H1 (cell line): ENCODE results near the gene LDB1. TPM values are rescaled to one million over a fixed set of nuclear protein-coding genes. Genes with fewer than 3 reads are reported as not detected.
A peak's percentile ranks its signal among the peaks of the same experiment; 100 is the strongest.

Experiments
- CHD2 ChIP-seq: IDR thresholded peaks from 2 replicates; pipeline ENCODE4 v1.6.1; 2012; ENCODE audit warnings: low read length, improper control_type of control experiment
- CTCF ChIP-seq, 3 experiments: IDR thresholded peaks; 1 replicate in 2 of 3; 2 replicates in 1 of 3; pipeline versions ENCODE4 v1.5.1 to v1.6.1; 2011; ENCODE audit warnings: low read length in 3 of 3, mild to moderate bottlenecking in 3 of 3, inconsistent platforms in 2 of 3, low read depth in 1 of 3, moderate library complexity in 1 of 3; ENCODE audit not compliant: insufficient read depth in 1 of 3; ENCODE audit errors: control extremely low read depth in 1 of 3
- E2F6 ChIP-seq: IDR thresholded peaks from 2 replicates; pipeline ENCODE4 v1.6.1; 2012; ENCODE audit warnings: inconsistent platforms
- EGR1 ChIP-seq: IDR thresholded peaks from 2 replicates; pipeline ENCODE4 v1.6.1; 2011; ENCODE audit warnings: low read depth, low read length, borderline replicate concordance
- FOSL1 ChIP-seq: IDR thresholded peaks from 2 replicates; pipeline ENCODE4 v1.6.1; 2011; ENCODE audit warnings: mild to moderate bottlenecking, low read depth, low read length, moderate library complexity; ENCODE audit not compliant: insufficient read depth
- GABPA ChIP-seq: IDR thresholded peaks from 2 replicates; pipeline ENCODE4 v1.6.1; 2011; ENCODE audit warnings: mild to moderate bottlenecking, low read length, moderate library complexity, borderline replicate concordance; ENCODE audit not compliant: insufficient read depth
- JUND ChIP-seq: IDR thresholded peaks from 2 replicates; pipeline ENCODE4 v1.6.1; 2011; ENCODE audit warnings: mild to moderate bottlenecking, improper control_type of control experiment, low read length
- KDM5A ChIP-seq: fragments of 200-600 bp; IDR thresholded peaks from 2 replicates; pipeline ENCODE4 v1.7.1; 2012; ENCODE audit warnings: mild to moderate bottlenecking, low read length, inconsistent platforms, mixed read lengths
- NRF1 ChIP-seq: IDR thresholded peaks from 2 replicates; pipeline ENCODE4 v1.6.1; 2011; ENCODE audit warnings: mild to moderate bottlenecking, low read depth, low read length, improper control_type of control experiment
- POLR2A ChIP-seq, 2 experiments: IDR thresholded peaks; 1 replicate in 1 of 2; 2 replicates in 1 of 2; pipeline ENCODE4 v1.6.1; 2011; ENCODE audit warnings: low read depth in 2 of 2, low read length in 2 of 2, mild to moderate bottlenecking in 2 of 2; ENCODE audit errors: control extremely low read depth in 1 of 2
- RAD21 ChIP-seq, 2 experiments: IDR thresholded peaks in 1 of 2; conservative IDR thresholded peaks in 1 of 2; 2 replicates each; pipeline ENCODE4 v1.6.1; 2011; ENCODE audit warnings: low read depth in 2 of 2, low read length in 2 of 2, improper control_type of control experiment in 1 of 2, inconsistent platforms in 1 of 2, mild to moderate bottlenecking in 1 of 2, moderate library complexity in 1 of 2
- RFX5 ChIP-seq: IDR thresholded peaks from 2 replicates; pipeline ENCODE4 v1.6.1; 2011; ENCODE audit warnings: low read depth, low read length, improper control_type of control experiment, borderline replicate concordance
- SIRT6 ChIP-seq: IDR thresholded peaks from one replicate; pipeline ENCODE4 v1.7.1; 2012; ENCODE audit warnings: low read length, inconsistent platforms
- SP2 ChIP-seq: IDR thresholded peaks from 2 replicates; pipeline ENCODE4 v1.6.1; 2012; ENCODE audit warnings: mild to moderate bottlenecking, low read length, inconsistent platforms
- TEAD4 ChIP-seq: IDR thresholded peaks from 2 replicates; pipeline ENCODE4 v1.6.1; 2012; ENCODE audit warnings: low read depth, low read length, inconsistent platforms, mixed read lengths
- YY1 ChIP-seq: IDR thresholded peaks from 2 replicates; pipeline ENCODE4 v1.6.1; 2011; ENCODE audit warnings: low read depth, mild to moderate bottlenecking, low read length
- polyA plus RNA-seq, 7 experiments: library from polyadenylated mRNA; depleted of rRNA in 3 of 7; stranded (reverse) in 5 of 7; unstranded in 2 of 7; fragments of >200 nt in 5 of 7; fragments of 200-250 nt in 2 of 7; gene quantifications; 1 replicate in 5 of 7; 2 replicates in 1 of 7; 4 replicates in 1 of 7; pipeline versions ENCODE4 v1.2.1 to v1.2.3, GENCODE V29; 2011 to 2013; ENCODE audit warnings: missing spikeins in 2 of 7, mixed read lengths in 2 of 7
- total RNA-seq: library from RNA; stranded (reverse); fragmentation: NEBNext Ultra II Directional; extraction: Animal tissue kit (Norgen Biotek cat#: 25700); gene quantifications from 2 replicates; pipeline ENCODE4 v1.2.1, GENCODE V29; 2021
- TF ChIP-seq, protein P1 (sequence below): IDR thresholded peaks from 2 replicates; pipeline ENCODE4 v1.6.1; 2012; ENCODE audit warnings: low read length, inconsistent platforms
- TF ChIP-seq, protein P2 (sequence below): IDR thresholded peaks from 2 replicates; pipeline ENCODE4 v1.6.1; 2011; ENCODE audit warnings: low read length, improper control_type of control experiment

The LDB1 gene
- total and polyA plus RNA-seq, 2 of the 8 experiments (the other 6 are each of a cell fraction or from before 2014, with no cell fraction given) = 88.4 to 138 TPM

DNA sequence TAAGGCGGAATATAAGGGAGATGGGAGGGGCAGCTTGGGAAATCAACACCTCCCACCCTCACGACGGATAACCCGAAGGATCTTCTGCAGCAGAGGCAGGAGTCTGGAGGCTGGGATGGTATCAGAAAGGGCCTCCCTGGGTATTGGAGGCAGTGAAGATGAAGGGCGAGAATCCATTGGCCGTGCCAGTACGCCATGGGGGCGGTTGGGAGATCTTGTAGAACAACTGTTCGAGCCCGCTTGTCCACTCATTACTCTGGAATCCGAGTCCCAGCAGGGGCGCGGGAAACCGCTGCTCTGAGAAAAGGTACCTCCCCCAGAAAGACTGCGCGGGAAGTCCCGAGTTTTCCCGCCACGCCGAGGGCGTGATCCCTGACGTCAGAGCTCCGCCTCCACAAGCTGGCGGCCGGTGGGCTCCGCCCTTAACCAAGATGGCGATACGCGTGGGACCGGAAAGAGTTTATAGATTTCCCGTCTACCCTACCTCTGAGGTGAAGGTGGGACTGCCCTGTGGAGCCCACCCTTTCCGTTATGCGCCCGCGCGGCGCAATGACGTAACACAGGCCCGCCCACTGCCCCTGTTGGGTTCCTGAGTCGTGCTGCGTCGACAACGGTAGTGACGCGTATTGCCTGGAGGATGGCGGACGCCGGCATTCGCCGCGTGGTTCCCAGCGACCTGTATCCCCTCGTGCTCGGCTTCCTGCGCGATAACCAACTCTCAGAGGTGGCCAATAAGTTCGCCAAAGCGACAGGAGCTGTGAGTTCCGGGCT lies 31.8 kb upstream of the LDB1 start, which contains the start of gene NOLC1 (continued):
- TF ChIP-seq CTCF (IDR thresholded peaks at IDR 0.05; ENCODE audit: control extremely low read depth in 1 of 3, insufficient read depth in 1 of 3, low read depth in 1 of 3, low read length in 3 of 3) (no peak), RAD21 (IDR thresholded peaks at IDR 0.05 in 1 of 2, conservative IDR thresholded peaks at IDR 0.05 in 1 of 2; ENCODE audit: low read depth in 2 of 2, low read length in 2 of 2) (no peak), YY1 (peak; percentile 97), RFX5 (no peak), SP2 (no peak), KDM5A (peak; percentile 89), SIRT6 (peak; percentile 63), TEAD4 (peak; percentile 73), EGR1 (peak; percentile 53; the same call in 1 of the 2 replicates), GABPA (peak; percentile 81; the same call in 1 of the 2 replicates), E2F6 (peak; percentile 83), CHD2 (0 out of 2 replicates have a peak, but pooled peaks have one; percentile 46), FOSL1 (no peak), POLR2A (IDR thresholded peaks at IDR 0.05; ENCODE audit: control extremely low read depth in 1 of 2, low read depth in 2 of 2, low read length in 2 of 2) (peak; percentile 96 to 99), NRF1 (no peak), JUND (peak; percentile 81; the same call in 1 of the 2 replicates)
- TF ChIP-seq, protein P1, sequence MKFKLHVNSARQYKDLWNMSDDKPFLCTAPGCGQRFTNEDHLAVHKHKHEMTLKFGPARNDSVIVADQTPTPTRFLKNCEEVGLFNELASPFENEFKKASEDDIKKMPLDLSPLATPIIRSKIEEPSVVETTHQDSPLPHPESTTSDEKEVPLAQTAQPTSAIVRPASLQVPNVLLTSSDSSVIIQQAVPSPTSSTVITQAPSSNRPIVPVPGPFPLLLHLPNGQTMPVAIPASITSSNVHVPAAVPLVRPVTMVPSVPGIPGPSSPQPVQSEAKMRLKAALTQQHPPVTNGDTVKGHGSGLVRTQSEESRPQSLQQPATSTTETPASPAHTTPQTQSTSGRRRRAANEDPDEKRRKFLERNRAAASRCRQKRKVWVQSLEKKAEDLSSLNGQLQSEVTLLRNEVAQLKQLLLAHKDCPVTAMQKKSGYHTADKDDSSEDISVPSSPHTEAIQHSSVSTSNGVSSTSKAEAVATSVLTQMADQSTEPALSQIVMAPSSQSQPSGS = peak; percentile 87
- TF ChIP-seq, protein P2, sequence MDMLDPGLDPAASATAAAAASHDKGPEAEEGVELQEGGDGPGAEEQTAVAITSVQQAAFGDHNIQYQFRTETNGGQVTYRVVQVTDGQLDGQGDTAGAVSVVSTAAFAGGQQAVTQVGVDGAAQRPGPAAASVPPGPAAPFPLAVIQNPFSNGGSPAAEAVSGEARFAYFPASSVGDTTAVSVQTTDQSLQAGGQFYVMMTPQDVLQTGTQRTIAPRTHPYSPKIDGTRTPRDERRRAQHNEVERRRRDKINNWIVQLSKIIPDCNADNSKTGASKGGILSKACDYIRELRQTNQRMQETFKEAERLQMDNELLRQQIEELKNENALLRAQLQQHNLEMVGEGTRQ = no peak; the same call in 1 of the 2 replicates
